Ovary (tissue), 3 donors: ENCODE data around the gene SETD1A.

Source experiments
- POLR2A ChIP-seq: fragments of 450-650 bp; IDR thresholded peaks from one replicate; pipeline ENCODE4 v1.6.1; 2017; ENCODE audit warnings: antibody characterized with exemption, mild to moderate bottlenecking, moderate library complexity
- TF ChIP-seq, protein P1 (sequence below), 3 donors: fragments of 450-650 bp in 2 of 3; fragments of 200-600 bp in 1 of 3; IDR thresholded peaks; one replicate each; pipeline versions ENCODE4 v1.5.1 to v1.8.0; 2016 to 2022; ENCODE audit warnings: antibody characterized with exemption in 3 of 3, mild to moderate bottlenecking in 1 of 3
- donor health status: DM: no; HTN: no; CAD: no.

DNA sequence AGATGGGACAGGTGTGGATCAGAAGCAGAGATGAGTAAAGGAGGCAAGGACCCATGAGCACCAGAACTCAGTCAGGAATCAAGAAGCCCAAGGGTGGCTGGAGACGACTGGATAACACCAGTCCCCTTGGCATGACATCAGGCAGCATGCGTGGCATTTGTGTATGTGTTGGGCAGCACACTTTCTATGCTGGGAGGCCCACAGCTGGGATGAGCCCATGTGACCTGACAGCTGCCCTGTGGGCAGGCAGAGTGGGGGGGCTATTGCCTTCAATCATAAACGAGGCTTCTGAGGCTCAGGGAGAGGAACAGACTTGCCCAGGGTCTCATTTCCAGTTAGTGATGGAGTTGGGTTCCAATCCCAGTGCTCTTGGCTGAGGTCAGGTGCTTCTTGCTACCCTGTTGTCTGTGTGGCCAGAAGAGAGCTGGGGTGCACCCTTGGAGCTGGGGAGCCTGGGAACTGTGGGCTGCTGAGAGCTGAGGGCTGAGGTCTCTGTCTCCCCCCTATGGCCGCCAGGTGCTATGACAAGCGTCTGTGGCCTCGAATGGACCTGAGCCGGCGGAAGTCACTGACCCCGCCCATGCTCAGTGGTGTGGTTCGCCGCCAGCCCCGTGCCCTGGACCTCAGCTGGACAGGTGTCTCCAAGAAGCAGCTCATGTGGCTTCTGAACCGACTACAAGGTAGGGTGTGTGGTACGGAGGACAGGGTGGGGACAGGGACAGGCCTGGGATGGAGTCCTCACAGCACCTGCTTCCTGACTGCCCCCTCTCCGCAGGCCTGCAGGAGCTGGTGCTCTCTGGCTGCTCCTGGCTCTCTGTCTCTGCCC, 15.7 kb upstream of the SETD1A start:
- TF ChIP-seq, protein P1, sequence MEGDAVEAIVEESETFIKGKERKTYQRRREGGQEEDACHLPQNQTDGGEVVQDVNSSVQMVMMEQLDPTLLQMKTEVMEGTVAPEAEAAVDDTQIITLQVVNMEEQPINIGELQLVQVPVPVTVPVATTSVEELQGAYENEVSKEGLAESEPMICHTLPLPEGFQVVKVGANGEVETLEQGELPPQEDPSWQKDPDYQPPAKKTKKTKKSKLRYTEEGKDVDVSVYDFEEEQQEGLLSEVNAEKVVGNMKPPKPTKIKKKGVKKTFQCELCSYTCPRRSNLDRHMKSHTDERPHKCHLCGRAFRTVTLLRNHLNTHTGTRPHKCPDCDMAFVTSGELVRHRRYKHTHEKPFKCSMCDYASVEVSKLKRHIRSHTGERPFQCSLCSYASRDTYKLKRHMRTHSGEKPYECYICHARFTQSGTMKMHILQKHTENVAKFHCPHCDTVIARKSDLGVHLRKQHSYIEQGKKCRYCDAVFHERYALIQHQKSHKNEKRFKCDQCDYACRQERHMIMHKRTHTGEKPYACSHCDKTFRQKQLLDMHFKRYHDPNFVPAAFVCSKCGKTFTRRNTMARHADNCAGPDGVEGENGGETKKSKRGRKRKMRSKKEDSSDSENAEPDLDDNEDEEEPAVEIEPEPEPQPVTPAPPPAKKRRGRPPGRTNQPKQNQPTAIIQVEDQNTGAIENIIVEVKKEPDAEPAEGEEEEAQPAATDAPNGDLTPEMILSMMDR (IDR thresholded peaks at IDR 0.05) = peak; percentile 49 to 55 (median 55)
- TF ChIP-seq POLR2A = no peak
